Measurements from ENCODE around the gene CBLIF.
"Not testable (repeated sequence)": the region's sequence is repeated elsewhere in the genome, so short reads cannot be mapped to it uniquely, and the experiment has no call there.

CBLIF gene

GRCh38 chr11:59794417-59794816 is 50.9 kb downstream of the CBLIF start:
- DNase-seq (ENCODE audit: low spot score) = no peak

- no peak for DNase-seq (ENCODE audit: low spot score)
Measured at GRCh38 chr11:59792507-59792906, 52.8 kb downstream of the CBLIF start.

- DNase-seq (ENCODE audit: low spot score) = no peak
Measured at GRCh38 chr11:59791639-59792038, 53.7 kb downstream of the CBLIF start.

- DNase-seq (ENCODE audit: low spot score) = no peak
Measured at GRCh38 chr11:59787816-59788215, 57.5 kb downstream of the CBLIF start.

- DNase-seq (ENCODE audit: low spot score) = no peak
Measured at GRCh38 chr11:59787255-59787588, 58.1 kb downstream of the CBLIF start.

GRCh38 chr11:59785818-59786217 is 59.5 kb downstream of the CBLIF start:
- no peak for DNase-seq (ENCODE audit: low spot score)

- not testable (repeated sequence) for DNase-seq (ENCODE audit: low spot score)
Measured at GRCh38 chr11:59784441-59784840, 60.9 kb downstream of the CBLIF start.

- no peak for DNase-seq (ENCODE audit: low spot score)
Measured at GRCh38 chr11:59783632-59784090, 61.6 kb downstream of the CBLIF start.

- no peak for DNase-seq (ENCODE audit: low spot score)
Measured at GRCh38 chr11:59782080-59782479, 63.2 kb downstream of the CBLIF start.

GRCh38 chr11:59779487-59779886 is 65.8 kb downstream of the CBLIF start:
- DNase-seq (ENCODE audit: low spot score) = no peak

Data from pons (tissue), 1 donor.